Vagina (tissue), 2 donors: ENCODE data around the gene ST3GAL6. TPM values are rescaled to one million over a fixed set of nuclear protein-coding genes. Genes with fewer than 3 reads are reported as not detected.
"Not testable (repeated sequence)": the region's sequence is repeated elsewhere in the genome, so short reads cannot be mapped to it uniquely, and the experiment has no call there.

Experiments
- DNase-seq, 2 donors: peaks; one replicate each; pipeline ENCODE4 v3.0.0-alpha.2; 2017; ENCODE audit errors: extremely low spot score in 2 of 2
- H3K27ac ChIP-seq: fragments of 200-600 bp; sonication (generic); one replicate; pipeline ENCODE4 v1.5.1; 2019
- H3K27me3 ChIP-seq: fragments of 200-600 bp; sonication (generic); one replicate; pipeline ENCODE4 v1.5.1; 2019
- H3K36me3 ChIP-seq, 2 donors: fragments of 200-600 bp; sonication (generic); one replicate each; pipeline ENCODE4 v1.5.1; 2017 to 2019
- H3K4me1 ChIP-seq: fragments of 200-600 bp; sonication (generic); one replicate; pipeline ENCODE4 v1.5.1; 2019
- H3K4me3 ChIP-seq, 2 donors: fragments of 200-600 bp; sonication (generic); 1 replicate in 1 of 2; 2 replicates in 1 of 2; pipeline ENCODE4 v1.5.1; 2016 to 2019
- H3K9me3 ChIP-seq: fragments of 200-600 bp; sonication (generic); one replicate; pipeline ENCODE4 v1.5.1; 2019
- CTCF ChIP-seq, 3 experiments: fragments of 450-650 bp in 2 of 3; fragments of 200-600 bp in 1 of 3; sonication (generic) in 1 of 3; IDR thresholded peaks; one replicate each; pipeline ENCODE4 v1.5.1; 2017 to 2019; ENCODE audit warnings: antibody characterized with exemption in 3 of 3, mild to moderate bottlenecking in 2 of 3, moderate library complexity in 2 of 3
- POLR2A ChIP-seq, 2 donors: fragments of 450-650 bp; IDR thresholded peaks; one replicate each; pipeline ENCODE4 v1.6.1; 2017; ENCODE audit warnings: antibody characterized with exemption in 2 of 2, mild to moderate bottlenecking in 2 of 2, moderate library complexity in 2 of 2
- POLR2AphosphoS5 ChIP-seq, 2 donors: sonication (generic); formaldehyde crosslinking; IDR thresholded peaks; one replicate each; pipeline ENCODE4 v1.9.0; 2017; ENCODE audit warnings: antibody characterized with exemption in 2 of 2, mild to moderate bottlenecking in 2 of 2, low read depth in 1 of 2; ENCODE audit not compliant: insufficient read depth in 1 of 2
- intact Hi-C: fragments of 100-400 bp; cut with DNase I; formaldehyde crosslinking; loops from one replicate; pipeline ENCODE4 v1.15.1; 2023
- total RNA-seq: library from RNA; depleted of rRNA; stranded (reverse); fragments of >200 nt; gene quantifications from one replicate; pipeline ENCODE4 v1.2.3, GENCODE V29; 2016

ST3GAL6 gene
- total RNA-seq, 1 donor from 2014 or later, result 1.7 TPM

DNA sequence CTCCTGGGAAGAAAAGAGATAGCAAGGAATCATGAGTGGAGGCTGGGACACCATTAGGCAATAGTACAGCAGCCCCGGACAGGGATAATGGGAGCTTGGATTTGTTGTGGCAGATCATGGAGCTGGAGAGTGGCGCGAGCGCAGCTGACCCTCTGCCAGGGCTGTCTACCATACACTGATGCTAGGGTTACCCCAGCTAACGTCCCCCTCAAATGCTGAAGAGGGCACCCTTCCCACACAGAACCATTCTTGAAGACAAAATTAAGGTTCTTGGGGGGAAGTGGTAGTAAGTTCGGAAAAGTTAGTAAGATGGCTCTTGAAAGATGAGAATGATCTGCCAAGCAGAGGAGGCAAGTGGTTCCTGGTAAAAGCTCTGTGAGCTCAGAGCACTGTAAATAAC lies 61.1 kb downstream of the ST3GAL6 start:
- H3K4me3 ChIP-seq, result no peak overlapping the region
- H3K27me3 ChIP-seq, result no peaks in the 10 kb centered on the region
- H3K27ac ChIP-seq, result no peak overlapping the region
- H3K36me3 ChIP-seq, result peaks cover 0 to under 1% of the 10 kb centered on the region in 2 donors
- no peaks in the 10 kb centered on the region for H3K9me3 ChIP-seq
- no peak for DNase-seq
- TF ChIP-seq CTCF (IDR thresholded peaks at IDR 0.05) (no peak), POLR2AphosphoS5 (IDR thresholded peaks at IDR 0.05; ENCODE audit: insufficient read depth in 1 of 2, low read depth in 1 of 2) (no peak), POLR2A (IDR thresholded peaks at IDR 0.05) (no peak)
- intact Hi-C loops, result no loop called here
- peaks cover 8% of the 10 kb centered on the region for H3K4me1 ChIP-seq

GRCh38 chr3:98826126-98826525 lies 63.0 kb downstream of the ST3GAL6 start:
- Histone ChIP-seq H3K4me3 (no peak overlapping the region), H3K27ac (no peak overlapping the region), H3K27me3 (no peaks in the 10 kb centered on the region), H3K36me3 (no peaks in the 10 kb centered on the region), H3K9me3 (no peaks in the 10 kb centered on the region), H3K4me1 (peaks cover 8% of the 10 kb centered on the region)
- TF ChIP-seq POLR2A (IDR thresholded peaks at IDR 0.05), result no peak
- no peak for TF ChIP-seq CTCF (IDR thresholded peaks at IDR 0.05)
- TF ChIP-seq POLR2AphosphoS5 (IDR thresholded peaks at IDR 0.05; ENCODE audit: insufficient read depth in 1 of 2, low read depth in 1 of 2), result no peak
- intact Hi-C loops, result no loop called here
- no peak for DNase-seq

DNA sequence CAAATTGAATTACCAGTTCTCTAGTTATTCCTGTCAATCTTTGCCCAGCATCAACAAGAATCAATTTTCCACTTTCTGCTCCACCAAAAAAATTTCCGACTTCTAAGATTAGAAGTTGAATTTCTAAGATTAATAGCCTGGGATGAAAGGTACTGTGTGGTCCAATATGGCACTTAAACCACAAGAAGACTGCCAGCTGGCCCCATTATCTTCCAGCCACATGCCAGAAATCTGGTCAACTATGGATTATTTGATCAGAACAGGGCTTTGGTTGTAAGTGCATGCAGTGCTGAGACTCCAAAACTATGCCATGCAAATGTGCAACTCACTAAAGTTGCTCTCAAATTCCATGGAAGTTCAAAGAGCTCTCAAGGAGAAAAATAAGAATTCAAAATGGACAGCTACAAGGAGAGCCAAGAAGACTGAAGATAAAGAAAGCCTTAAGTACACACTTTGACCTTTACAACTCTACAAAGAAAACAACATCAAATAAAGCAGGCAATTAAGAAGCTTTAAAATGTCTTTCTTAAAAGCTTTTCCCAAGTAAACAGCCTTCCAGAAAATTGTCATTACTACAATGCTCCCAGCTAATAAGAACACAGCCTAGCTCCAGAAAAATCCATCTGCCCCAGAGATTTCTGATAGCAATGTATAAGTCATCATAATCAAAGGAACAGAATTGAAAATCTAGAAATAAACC lies 64.2 kb downstream of the ST3GAL6 start:
- H3K36me3 ChIP-seq, result no peaks in the 10 kb centered on the region
- H3K4me1 ChIP-seq, result peaks cover 8% of the 10 kb centered on the region
- H3K4me3 ChIP-seq, result no peak overlapping the region
- intact Hi-C loops, result no loop called here
- H3K9me3 ChIP-seq, result no peaks in the 10 kb centered on the region
- no peaks in the 10 kb centered on the region for H3K27me3 ChIP-seq
- DNase-seq, result no peak
- TF ChIP-seq CTCF (IDR thresholded peaks at IDR 0.05) (no peak), POLR2A (IDR thresholded peaks at IDR 0.05) (no peak), POLR2AphosphoS5 (IDR thresholded peaks at IDR 0.05; ENCODE audit: insufficient read depth in 1 of 2, low read depth in 1 of 2) (no peak)
- H3K27ac ChIP-seq, result no peak overlapping the region

DNA sequence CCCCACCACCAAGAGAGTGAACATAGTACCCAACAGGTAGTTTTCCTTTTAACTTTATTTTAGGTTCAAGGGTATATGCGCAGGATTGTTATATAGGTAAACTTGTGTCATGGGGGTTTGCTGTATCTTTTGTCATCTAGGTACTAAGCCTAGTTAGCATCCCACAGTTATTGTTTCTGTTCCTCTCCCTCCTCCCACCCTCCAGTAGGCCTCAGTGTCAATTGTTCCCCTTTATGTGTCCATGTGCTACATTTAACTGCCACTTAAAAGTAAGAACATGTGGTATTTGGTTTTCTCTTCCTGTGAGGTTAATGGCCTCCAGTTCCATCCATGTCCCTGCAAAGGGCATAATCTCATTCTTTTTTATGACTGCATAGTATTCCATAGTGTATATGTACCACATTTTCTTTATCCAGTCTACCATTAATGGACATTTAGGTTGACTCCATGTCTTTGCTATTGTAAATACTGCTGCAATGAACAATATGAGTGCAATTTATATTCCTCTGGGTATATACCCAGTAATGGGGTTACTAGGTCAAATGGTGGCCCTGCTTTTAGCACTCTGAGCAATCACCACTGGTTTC lies 66.2 kb downstream of the ST3GAL6 start:
- TF ChIP-seq CTCF (IDR thresholded peaks at IDR 0.05) (no peak), POLR2AphosphoS5 (IDR thresholded peaks at IDR 0.05; ENCODE audit: insufficient read depth in 1 of 2, low read depth in 1 of 2) (no peak), POLR2A (IDR thresholded peaks at IDR 0.05) (no peak)
- H3K27me3 ChIP-seq, result no peaks in the 10 kb centered on the region

GRCh38 chr3:98831060-98831459 lies 67.9 kb downstream of the ST3GAL6 start:
- DNase-seq, H3K27me3 ChIP-seq, H3K4me1 ChIP-seq, H3K9me3 ChIP-seq, H3K36me3 ChIP-seq, H3K4me3 ChIP-seq, H3K27ac ChIP-seq, intact Hi-C loops: not testable (repeated sequence)

More for the DNA sequence above, 66.2 kb downstream of the ST3GAL6 start:
- DNase-seq, result no peak
- Histone ChIP-seq H3K4me1 (peaks cover 8% of the 10 kb centered on the region), H3K36me3 (no peaks in the 10 kb centered on the region), H3K4me3 (no peak overlapping the region), H3K27ac (no peak overlapping the region), H3K9me3 (no peaks in the 10 kb centered on the region)
- intact Hi-C loops, result no loop called here
